HepG2 (cell line): ENCODE measurements around the gene PPM1F. TPM values are rescaled to one million over a fixed set of nuclear protein-coding genes. Genes with fewer than 3 reads are reported as not detected.

Experiments used
- ARNT ChIP-seq: fragments of 450-650 bp; IDR thresholded peaks from 2 replicates; pipeline ENCODE4 v1.6.1; 2017
- CCDC6 ChIP-seq: sonication (generic); formaldehyde crosslinking; IDR thresholded peaks from 2 replicates; pipeline ENCODE4 v1.8.1; 2022; ENCODE audit warnings: mild to moderate bottlenecking, missing genetic modification reagents, moderate library complexity
- CERS6 ChIP-seq: sonication (generic); formaldehyde crosslinking; IDR thresholded peaks from 2 replicates; pipeline ENCODE4 v1.5.0; 2020; ENCODE audit warnings: missing genetic modification reagents
- GATAD2A ChIP-seq: IDR thresholded peaks from 2 replicates; pipeline ENCODE4 v1.6.1; 2016
- JUND ChIP-seq: sonication (generic); formaldehyde crosslinking; IDR thresholded peaks from 2 replicates; pipeline ENCODE4 v1.8.0; 2022; ENCODE audit warnings: mild to moderate bottlenecking, missing genetic modification reagents
- KLF12 ChIP-seq: sonication (generic); formaldehyde crosslinking; IDR thresholded peaks from 2 replicates; pipeline ENCODE4 v1.4.0; 2020; ENCODE audit warnings: missing genetic modification reagents, borderline replicate concordance
- NAIF1 ChIP-seq: sonication (generic); formaldehyde crosslinking; IDR thresholded peaks from 2 replicates; pipeline ENCODE4 v1.5.0; 2020; ENCODE audit warnings: mild to moderate bottlenecking, missing genetic modification reagents, borderline replicate concordance
- NCOA1 ChIP-seq: sonication (generic); formaldehyde crosslinking; IDR thresholded peaks from 2 replicates; pipeline ENCODE4 v1.9.0; 2021; ENCODE audit warnings: missing genetic modification reagents
- NCOA5 ChIP-seq: sonication (generic); formaldehyde crosslinking; IDR thresholded peaks from 2 replicates; pipeline ENCODE4 v1.4.0; 2020; ENCODE audit warnings: missing genetic modification reagents
- SOX13 ChIP-seq, 3 experiments: fragments of 450-650 bp in 1 of 3; sonication (generic) in 1 of 3; formaldehyde crosslinking in 1 of 3; IDR thresholded peaks in 2 of 3; conservative IDR thresholded peaks in 1 of 3; 2 replicates each; pipeline versions ENCODE4 v1.5.0 to v1.6.1; 2016 to 2020; ENCODE audit warnings: antibody characterized with exemption in 1 of 3, mild to moderate bottlenecking in 1 of 3, missing compliant biosample characterization in 1 of 3, missing genetic modification reagents in 1 of 3, moderate library complexity in 1 of 3
- TBX3 ChIP-seq: fragments of 450-650 bp; IDR thresholded peaks from 2 replicates; pipeline ENCODE4 v1.6.1; 2017; ENCODE audit warnings: antibody characterized with exemption, mild to moderate bottlenecking, inconsistent platforms, borderline replicate concordance
- TRIM24 ChIP-seq: sonication (generic); formaldehyde crosslinking; IDR thresholded peaks from 2 replicates; pipeline ENCODE4 v1.8.0; 2022; ENCODE audit warnings: mild to moderate bottlenecking, missing genetic modification reagents
- ZBTB1 ChIP-seq: sonication (generic); formaldehyde crosslinking; IDR thresholded peaks from 2 replicates; pipeline ENCODE4 v1.4.0; 2020; ENCODE audit warnings: missing genetic modification reagents, borderline replicate concordance
- ZNF256 ChIP-seq: sonication (generic); formaldehyde crosslinking; conservative IDR thresholded peaks from 2 replicates; pipeline ENCODE4 v1.4.0; 2020; ENCODE audit warnings: missing genetic modification reagents
- ZNF569 ChIP-seq: sonication (generic); formaldehyde crosslinking; IDR thresholded peaks from 2 replicates; pipeline ENCODE4 v1.5.0; 2020; ENCODE audit warnings: mild to moderate bottlenecking, missing genetic modification reagents, moderate library complexity, borderline replicate concordance
- ZNF598 ChIP-seq: sonication (generic); formaldehyde crosslinking; IDR thresholded peaks from 2 replicates; pipeline ENCODE4 v1.5.1; 2020; ENCODE audit warnings: mild to moderate bottlenecking, missing genetic modification reagents, borderline replicate concordance
- ZNF841 ChIP-seq: sonication (generic); formaldehyde crosslinking; IDR thresholded peaks from 2 replicates; pipeline ENCODE4 v1.8.1; 2023; ENCODE audit warnings: missing genetic modification reagents, borderline replicate concordance
- polyA plus RNA-seq, 8 experiments: library from polyadenylated mRNA; depleted of rRNA in 3 of 8; stranded (reverse) in 7 of 8; unstranded in 1 of 8; fragments of >200 nt; fragmentation: Illumina TruSeq in 4 of 8; extraction: Trizol in 4 of 8; gene quantifications; 2 replicates each; pipeline versions ENCODE4 v1.2.1 to v1.2.3, GENCODE V29; 2011 to 2016; ENCODE audit warnings: low read depth in 4 of 8, missing spikeins in 1 of 8, mixed read lengths in 1 of 8; ENCODE audit not compliant: insufficient read depth in 1 of 8
- total RNA-seq, 5 experiments: library from RNA; depleted of rRNA; stranded (reverse); fragments of >200 nt; fragmentation: Illumina TruSeq; extraction: Trizol; gene quantifications; 2 replicates each; pipeline ENCODE4 v1.2.3, GENCODE V29; 2016; ENCODE audit warnings: low read depth in 1 of 5
- TF ChIP-seq, protein P1 (sequence below): sonication (generic); formaldehyde crosslinking; IDR thresholded peaks from 2 replicates; pipeline ENCODE4 v1.5.0; 2020; ENCODE audit warnings: mild to moderate bottlenecking, missing genetic modification reagents, borderline replicate concordance
- TF ChIP-seq, protein P2 (sequence below): sonication (generic); formaldehyde crosslinking; IDR thresholded peaks from 2 replicates; pipeline ENCODE4 v1.4.0; 2020; ENCODE audit warnings: mild to moderate bottlenecking, low read depth, missing genetic modification reagents
- TF ChIP-seq, protein P3 (sequence below): sonication (generic); formaldehyde crosslinking; IDR thresholded peaks from 2 replicates; pipeline ENCODE4 v1.4.0; 2020; ENCODE audit warnings: missing genetic modification reagents, borderline replicate concordance

Gene PPM1F
- total and polyA plus RNA-seq, 2 of the 13 experiments (the other 11 are each of a cell fraction or from before 2014, with no cell fraction given) = 11.0 to 19.6 TPM

DNA sequence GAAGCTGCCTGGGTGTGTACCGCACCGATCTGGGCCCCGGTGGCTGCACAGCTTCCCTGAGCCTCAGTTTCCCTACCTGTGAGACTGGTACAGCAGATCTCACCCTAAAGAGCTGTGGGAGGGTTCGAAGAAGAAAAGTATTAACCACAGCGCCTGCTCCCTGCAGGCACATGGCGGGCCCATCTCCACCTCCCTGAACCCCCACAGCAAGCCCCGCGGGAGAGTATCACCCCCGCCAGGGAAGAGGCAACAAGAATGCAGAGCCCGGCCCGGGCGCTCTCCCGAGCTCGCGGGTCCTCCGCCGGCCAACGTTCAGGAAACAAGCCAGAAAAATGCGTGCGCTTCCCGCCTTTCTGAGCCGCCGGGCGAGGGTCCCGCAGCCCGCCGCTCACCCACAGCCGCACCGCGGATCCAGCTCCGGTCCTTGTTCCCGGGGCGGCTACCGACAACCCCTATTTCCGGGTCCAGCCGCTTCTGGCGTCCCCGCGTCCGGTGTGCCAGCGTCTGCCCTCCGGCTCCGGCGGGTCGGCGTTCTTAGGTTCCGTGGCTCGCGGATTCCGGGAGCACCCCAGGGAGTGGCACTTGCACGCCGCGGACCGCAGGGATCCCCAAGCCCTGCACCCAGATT, 29.8 kb upstream of the PPM1F start, which contains the start of gene TOP3B (continued):
- TF ChIP-seq NCOA5 (CRISPR knock-in tag) (no peak), ZBTB1 (CRISPR knock-in tag) (peak; percentile 59; the same call in 1 of the 2 replicates), TRIM24 (CRISPR knock-in tag) (no peak), CERS6 (CRISPR knock-in tag) (no peak), NCOA1 (CRISPR knock-in tag) (no peak), CCDC6 (CRISPR knock-in tag) (no peak), ZNF598 (no peak; the same call in none of the 2 replicates), NAIF1 (CRISPR knock-in tag) (no peak), ZNF569 (CRISPR knock-in tag) (no peak), TBX3 (no peak), KLF12 (CRISPR knock-in tag) (peak; percentile 91; the same call in 1 of the 2 replicates), SOX13 (IDR thresholded peaks at IDR 0.05) (no peak), SOX13 (CRISPR knock-in tag; conservative IDR thresholded peaks at IDR 0.05 in 1 of 2, IDR thresholded peaks at IDR 0.05 in 1 of 2) (peak in 1 of 2 experiments; percentile 66; a peak in 2 of 4 replicates), ZNF256 (CRISPR knock-in tag) (peak; percentile 92), JUND (CRISPR knock-in tag) (no peak), ARNT (no peak), ZNF841 (CRISPR knock-in tag) (no peak), GATAD2A (peak; percentile 88)
- TF ChIP-seq, protein P1, sequence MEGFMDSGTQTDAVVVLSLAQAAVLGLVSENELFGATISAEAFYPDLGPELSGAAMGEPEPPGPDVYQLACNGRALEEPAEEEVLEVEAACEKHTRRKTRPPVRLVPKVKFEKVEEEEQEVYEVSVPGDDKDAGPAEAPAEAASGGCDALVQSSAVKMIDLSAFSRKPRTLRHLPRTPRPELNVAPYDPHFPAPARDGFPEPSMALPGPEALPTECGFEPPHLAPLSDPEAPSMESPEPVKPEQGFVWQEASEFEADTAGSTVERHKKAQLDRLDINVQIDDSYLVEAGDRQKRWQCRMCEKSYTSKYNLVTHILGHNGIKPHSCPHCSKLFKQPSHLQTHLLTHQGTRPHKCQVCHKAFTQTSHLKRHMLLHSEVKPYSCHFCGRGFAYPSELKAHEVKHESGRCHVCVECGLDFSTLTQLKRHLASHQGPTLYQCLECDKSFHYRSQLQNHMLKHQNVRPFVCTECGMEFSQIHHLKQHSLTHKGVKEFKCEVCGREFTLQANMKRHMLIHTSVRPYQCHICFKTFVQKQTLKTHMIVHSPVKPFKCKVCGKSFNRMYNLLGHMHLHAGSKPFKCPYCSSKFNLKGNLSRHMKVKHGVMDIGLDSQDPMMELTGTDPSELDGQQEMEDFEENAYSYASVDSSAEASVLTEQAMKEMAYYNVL (CRISPR knock-in tag) = no peak; the same call in 1 of the 2 replicates
- TF ChIP-seq, protein P2, sequence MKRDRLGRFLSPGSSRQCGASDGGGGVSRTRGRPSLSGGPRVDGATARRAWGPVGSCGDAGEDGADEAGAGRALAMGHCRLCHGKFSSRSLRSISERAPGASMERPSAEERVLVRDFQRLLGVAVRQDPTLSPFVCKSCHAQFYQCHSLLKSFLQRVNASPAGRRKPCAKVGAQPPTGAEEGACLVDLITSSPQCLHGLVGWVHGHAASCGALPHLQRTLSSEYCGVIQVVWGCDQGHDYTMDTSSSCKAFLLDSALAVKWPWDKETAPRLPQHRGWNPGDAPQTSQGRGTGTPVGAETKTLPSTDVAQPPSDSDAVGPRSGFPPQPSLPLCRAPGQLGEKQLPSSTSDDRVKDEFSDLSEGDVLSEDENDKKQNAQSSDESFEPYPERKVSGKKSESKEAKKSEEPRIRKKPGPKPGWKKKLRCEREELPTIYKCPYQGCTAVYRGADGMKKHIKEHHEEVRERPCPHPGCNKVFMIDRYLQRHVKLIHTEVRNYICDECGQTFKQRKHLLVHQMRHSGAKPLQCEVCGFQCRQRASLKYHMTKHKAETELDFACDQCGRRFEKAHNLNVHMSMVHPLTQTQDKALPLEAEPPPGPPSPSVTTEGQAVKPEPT (CRISPR knock-in tag) = peak; percentile 89; the same call in 1 of the 2 replicates
- TF ChIP-seq, protein P3, sequence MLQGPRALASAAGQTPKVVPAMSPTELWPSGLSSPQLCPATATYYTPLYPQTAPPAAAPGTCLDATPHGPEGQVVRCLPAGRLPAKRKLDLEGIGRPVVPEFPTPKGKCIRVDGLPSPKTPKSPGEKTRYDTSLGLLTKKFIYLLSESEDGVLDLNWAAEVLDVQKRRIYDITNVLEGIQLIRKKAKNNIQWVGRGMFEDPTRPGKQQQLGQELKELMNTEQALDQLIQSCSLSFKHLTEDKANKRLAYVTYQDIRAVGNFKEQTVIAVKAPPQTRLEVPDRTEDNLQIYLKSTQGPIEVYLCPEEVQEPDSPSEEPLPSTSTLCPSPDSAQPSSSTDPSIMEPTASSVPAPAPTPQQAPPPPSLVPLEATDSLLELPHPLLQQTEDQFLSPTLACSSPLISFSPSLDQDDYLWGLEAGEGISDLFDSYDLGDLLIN (CRISPR knock-in tag) = no peak; the same call in 1 of the 2 replicates
